Fibroblast of skin of abdomen (primary cell): ENCODE measurements around the gene HOXC10.
A peak's percentile ranks its signal among the peaks of the same experiment; 100 is the strongest.

ENCODE experiments used
- DNase-seq: peaks from one replicate; pipeline ENCODE4 v3.0.0-alpha.2; 2013

Gene HOXC10

GRCh38 chr12:53965281-53966084 is 19.5 kb upstream of the HOXC10 start:
- no peak for DNase-seq

DNA sequence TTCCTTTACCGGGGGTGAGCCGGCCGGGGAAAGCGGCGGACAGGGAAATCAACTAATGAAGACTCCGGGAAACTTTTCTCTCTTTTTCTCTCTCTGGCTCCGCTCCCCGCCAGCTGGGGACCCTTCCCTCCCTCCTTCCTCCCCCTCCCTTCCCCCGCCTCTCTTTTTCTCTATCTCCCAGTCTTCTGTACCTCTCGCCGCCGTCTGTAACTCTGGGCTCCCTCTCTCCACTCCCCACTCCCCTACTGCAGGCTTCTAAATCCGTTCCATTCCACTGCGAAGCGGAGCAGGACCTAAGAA is 18.9 kb upstream of the HOXC10 start:
- DNase-seq, result no peak

DNA sequence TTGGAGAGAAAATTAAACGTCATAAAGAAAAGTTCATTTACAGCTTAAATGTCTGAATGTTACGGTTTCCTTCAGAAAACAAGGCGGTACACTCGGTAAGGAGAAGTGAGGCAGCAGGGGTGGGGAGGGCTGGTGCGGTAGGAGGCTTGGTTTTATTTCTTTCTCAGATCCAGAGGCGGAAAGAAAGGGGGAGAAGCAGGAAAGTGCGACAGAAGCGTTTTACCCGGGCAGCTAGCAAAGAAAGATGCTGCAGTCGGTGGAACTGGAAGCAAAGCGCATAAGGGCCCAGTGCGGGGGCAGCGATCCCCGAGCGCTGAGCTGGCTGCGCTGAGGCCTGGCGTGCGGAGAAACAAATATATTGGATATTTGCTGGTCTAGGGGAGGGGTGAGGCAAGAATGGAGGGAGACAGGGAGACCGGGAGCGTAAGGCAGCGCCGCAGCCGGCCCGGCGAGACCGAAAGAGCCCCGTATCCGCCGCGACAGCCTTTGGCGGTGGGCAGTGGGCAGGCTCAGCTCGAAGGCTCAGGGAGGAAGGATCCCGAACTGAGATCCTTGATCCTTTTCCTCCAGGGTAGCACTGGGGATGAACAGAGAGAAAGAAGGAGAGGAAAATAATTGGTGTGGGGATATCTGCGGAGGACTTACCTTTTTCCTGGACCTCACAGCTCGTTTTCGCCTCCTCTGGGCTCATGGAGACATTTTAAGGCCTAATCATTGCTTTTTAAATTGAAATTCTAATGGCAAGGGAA is 18.4 kb upstream of the HOXC10 start:
- DNase-seq, result no peak

- DNase-seq, result no peak
Observed at GRCh38 chr12:53967421-53967925, 17.5 kb upstream of the HOXC10 start.

GRCh38 chr12:53968214-53969127 is 16.5 kb upstream of the HOXC10 start:
- DNase-seq, result no peak

- DNase-seq, result no peak
Observed at GRCh38 chr12:53969588-53970259, 15.2 kb upstream of the HOXC10 start.

- no peak for DNase-seq
Observed at GRCh38 chr12:53970451-53970850, 14.5 kb upstream of the HOXC10 start.

GRCh38 chr12:53971129-53971528 is 13.8 kb upstream of the HOXC10 start:
- no peak for DNase-seq

- no peak for DNase-seq
Observed at GRCh38 chr12:53971686-53972085, 13.3 kb upstream of the HOXC10 start.

DNA sequence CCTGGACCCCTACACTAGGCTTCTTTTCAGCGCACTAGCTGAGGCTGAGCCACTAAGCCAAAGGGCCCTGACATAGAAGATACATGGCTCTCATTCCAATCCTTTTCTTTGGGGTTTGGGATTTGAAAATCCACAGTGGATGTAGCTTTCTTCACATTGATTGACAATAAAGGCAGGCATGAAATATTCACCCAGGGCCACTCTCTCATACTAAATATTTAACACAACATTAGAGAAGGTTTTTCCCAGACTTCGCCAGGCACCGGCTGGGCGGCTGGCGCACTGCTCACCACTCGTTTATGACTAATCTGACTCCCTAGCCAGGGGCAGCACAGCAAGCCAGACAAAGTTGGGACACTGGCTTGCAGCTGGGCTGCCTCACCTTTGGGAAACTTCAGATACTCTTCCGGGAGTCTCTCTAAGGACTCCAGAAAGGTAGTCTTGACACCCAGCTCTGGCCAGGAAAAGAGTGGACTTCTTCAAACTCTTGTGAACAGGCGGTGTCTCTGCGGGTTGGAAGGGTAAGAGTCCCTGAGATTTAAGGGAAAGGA is 12.7 kb upstream of the HOXC10 start:
- DNase-seq, result no peak

DNA sequence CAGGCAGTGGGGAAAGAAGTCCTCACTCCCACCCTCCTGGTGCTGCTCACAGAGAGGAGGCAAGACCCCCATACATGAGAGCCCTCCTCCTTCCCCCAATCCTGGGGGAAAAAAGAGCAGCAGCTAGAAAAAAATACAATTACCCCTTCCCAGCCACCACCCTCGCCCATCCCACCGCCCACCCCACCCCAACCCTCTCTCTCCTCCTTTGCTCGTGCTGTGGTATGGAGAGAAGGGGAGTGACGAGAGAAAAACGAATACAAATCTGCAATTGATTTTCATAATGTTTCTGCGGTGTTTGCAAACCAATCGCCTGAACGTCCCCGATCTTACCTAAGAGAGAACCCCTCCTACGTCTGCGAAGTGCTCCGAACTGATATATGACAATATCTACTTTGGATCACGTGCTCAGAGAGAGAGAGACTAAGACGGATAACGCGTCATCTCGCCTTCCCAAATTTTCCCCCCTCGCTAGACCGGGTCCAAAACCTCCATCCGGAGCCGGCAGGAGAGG is 12.2 kb upstream of the HOXC10 start, which contains the start of gene HOXC11:
TSS of gene HOXC11 (plus strand) at position 405 of the 514 bp plus-strand sequence. CDS start 116 bp downstream, outside the sequence.
- no peak for DNase-seq

DNA sequence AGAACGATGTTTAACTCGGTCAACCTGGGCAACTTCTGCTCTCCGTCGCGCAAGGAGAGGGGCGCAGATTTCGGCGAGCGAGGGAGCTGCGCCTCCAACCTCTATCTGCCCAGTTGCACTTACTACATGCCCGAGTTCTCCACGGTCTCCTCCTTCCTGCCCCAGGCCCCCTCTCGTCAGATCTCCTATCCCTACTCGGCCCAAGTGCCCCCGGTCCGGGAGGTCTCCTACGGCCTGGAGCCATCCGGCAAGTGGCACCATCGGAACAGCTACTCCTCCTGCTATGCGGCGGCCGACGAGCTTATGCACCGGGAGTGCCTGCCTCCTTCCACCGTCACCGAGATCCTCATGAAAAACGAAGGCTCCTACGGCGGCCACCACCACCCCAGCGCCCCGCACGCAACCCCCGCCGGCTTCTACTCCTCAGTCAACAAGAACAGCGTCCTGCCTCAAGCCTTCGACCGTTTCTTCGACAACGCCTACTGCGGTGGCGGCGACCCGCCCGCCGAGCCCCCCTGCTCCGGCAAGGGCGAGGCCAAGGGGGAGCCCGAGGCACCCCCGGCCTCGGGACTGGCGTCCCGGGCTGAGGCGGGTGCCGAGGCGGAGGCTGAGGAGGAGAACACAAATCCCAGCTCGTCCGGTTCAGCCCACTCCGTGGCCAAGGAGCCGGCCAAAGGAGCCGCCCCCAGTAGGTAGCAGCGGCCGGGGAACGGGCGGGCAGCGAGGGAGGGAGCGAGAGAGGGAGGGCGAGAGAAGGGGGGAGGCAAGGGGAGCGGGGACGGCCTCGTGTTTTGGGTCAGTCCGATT is 11.5 kb upstream of the HOXC10 start:
- no peak for DNase-seq

DNA sequence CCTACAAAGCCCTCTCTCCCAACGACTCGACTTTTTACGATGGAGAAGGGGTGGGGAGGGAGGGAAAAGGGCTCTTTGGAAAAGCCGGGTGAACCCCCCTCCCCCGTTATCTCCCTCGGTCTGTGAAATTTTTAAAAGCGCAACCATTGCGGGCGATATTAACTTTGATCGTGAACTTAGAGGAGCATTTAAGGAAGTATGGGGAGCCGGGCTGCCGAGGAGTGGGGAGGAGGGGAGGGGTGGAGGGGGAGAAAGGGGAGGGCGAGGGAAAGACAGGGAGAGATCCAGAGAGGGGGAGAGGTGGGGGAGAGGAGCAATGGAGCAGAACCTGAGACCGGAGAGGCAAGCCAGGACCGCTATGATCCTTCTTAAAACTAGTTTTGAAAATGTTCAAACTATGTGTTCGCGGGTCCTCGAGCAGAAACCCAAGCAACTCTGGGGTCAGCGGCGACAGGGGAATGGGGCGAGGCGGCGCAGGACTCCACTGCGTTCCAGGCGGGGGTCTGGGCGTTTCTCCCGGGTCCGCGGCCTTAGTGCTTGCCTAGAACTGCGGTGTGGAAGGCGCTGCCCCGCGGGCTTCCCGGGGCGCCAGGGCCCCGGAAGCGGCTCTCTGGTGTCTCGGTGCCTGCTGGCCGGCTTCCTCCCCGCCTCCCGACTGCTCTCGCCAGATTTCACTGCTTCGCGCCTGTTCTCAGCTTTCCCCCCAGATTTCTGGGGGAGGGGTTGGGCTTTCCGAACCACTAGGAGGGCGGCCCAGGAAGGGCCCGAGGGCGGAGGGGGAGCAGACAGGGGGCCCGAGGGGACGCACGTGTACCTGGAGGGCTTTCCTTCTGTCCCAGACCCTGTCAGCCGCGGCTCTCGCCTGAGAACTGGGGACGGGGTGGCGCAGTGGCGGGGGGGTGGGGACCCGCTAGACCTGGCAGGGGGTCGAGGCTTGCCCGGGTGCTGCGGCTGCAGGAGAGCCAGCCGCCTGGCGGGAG is 10.6 kb upstream of the HOXC10 start, which contains the start of gene HOTAIR:
TSS of gene HOTAIR (minus strand) at position 871 of the 980 bp plus-strand sequence.
- no peak for DNase-seq

- DNase-seq, result no peak
Observed at GRCh38 chr12:53975064-53975471, 9.9 kb upstream of the HOXC10 start.

- no peak for DNase-seq
Observed at GRCh38 chr12:53975479-53976152, 9.3 kb upstream of the HOXC10 start.

GRCh38 chr12:53976172-53976822 is 8.6 kb upstream of the HOXC10 start:
- DNase-seq, result peak; percentile 60

GRCh38 chr12:53976823-53977595 is 7.9 kb upstream of the HOXC10 start:
- no peak for DNase-seq
